NCI-H1105 (cell line): ENCODE results near the gene PAMR1.
"Not testable (repeated sequence)": the region's sequence is repeated elsewhere in the genome, so short reads cannot be mapped to it uniquely, and the experiment has no call there.

ENCODE experiments used
- DNase-seq: peaks from one replicate; lab custom pipeline; 2025; lab: John Stamatoyannopoulos, UW

Gene PAMR1

GRCh38 chr11:35525501-35526175 is at the start of gene PAMR1:
TSS of gene PAMR1 (minus strand) at chr11:35525616. CDS start at chr11:35525585, 31 bp downstream.
- peak; percentile 9 for DNase-seq

- DNase-seq = no peak
Observed at GRCh38 chr11:35571696-35572095, 46.3 kb upstream of the PAMR1 start.

- no peak for DNase-seq
Observed at GRCh38 chr11:35567737-35568465, 42.5 kb upstream of the PAMR1 start.

- no peak for DNase-seq
Observed at GRCh38 chr11:35566885-35567284, 41.5 kb upstream of the PAMR1 start.

- DNase-seq = no peak
Observed at GRCh38 chr11:35566181-35566580, 40.8 kb upstream of the PAMR1 start.

- DNase-seq = no peak
Observed at GRCh38 chr11:35564245-35564595, 38.8 kb upstream of the PAMR1 start.

GRCh38 chr11:35563484-35564244 is 38.2 kb upstream of the PAMR1 start:
- no peak for DNase-seq

- no peak for DNase-seq
Observed at GRCh38 chr11:35559949-35560348, 34.5 kb upstream of the PAMR1 start.

- no peak for DNase-seq
Observed at GRCh38 chr11:35558513-35558912, 33.1 kb upstream of the PAMR1 start.

- DNase-seq = no peak
Observed at GRCh38 chr11:35555488-35555887, 30.1 kb upstream of the PAMR1 start.

GRCh38 chr11:35554491-35555437 is 29.3 kb upstream of the PAMR1 start:
- no peak for DNase-seq

GRCh38 chr11:35553831-35554230 is 28.4 kb upstream of the PAMR1 start:
- no peak for DNase-seq

- DNase-seq = no peak
Observed at GRCh38 chr11:35553021-35553420, 27.6 kb upstream of the PAMR1 start.

GRCh38 chr11:35552616-35553015 is 27.2 kb upstream of the PAMR1 start:
- no peak for DNase-seq

GRCh38 chr11:35550374-35551036 is 25.1 kb upstream of the PAMR1 start:
- DNase-seq = no peak

GRCh38 chr11:35549787-35550186 is 24.4 kb upstream of the PAMR1 start:
- DNase-seq = no peak

GRCh38 chr11:35548925-35549561 is 23.6 kb upstream of the PAMR1 start:
- no peak for DNase-seq

- not testable (repeated sequence) for DNase-seq
Observed at GRCh38 chr11:35547995-35548394, 22.6 kb upstream of the PAMR1 start.

GRCh38 chr11:35546317-35546716 is 20.9 kb upstream of the PAMR1 start:
- DNase-seq = no peak

GRCh38 chr11:35545391-35546003 is 20.1 kb upstream of the PAMR1 start:
- DNase-seq = no peak
